H7 (cell line): ENCODE measurements around the gene HMCN1. TPM values are rescaled to one million over a fixed set of nuclear protein-coding genes. Genes with fewer than 3 reads are reported as not detected.
"Not testable (repeated sequence)": the region's sequence is repeated elsewhere in the genome, so short reads cannot be mapped to it uniquely, and the experiment has no call there.

Experiments
- DNase-seq: peaks from one replicate; pipeline ENCODE4 v3.0.0; 2012
- H3K27me3 ChIP-seq: 2 replicates; pipeline ENCODE4 v1.6.0; 2011; ENCODE audit warnings: mild to moderate bottlenecking, low read length; ENCODE audit not compliant: control insufficient read depth, insufficient read depth
- H3K36me3 ChIP-seq: replicated peaks from 2 replicates; pipeline ENCODE4 v1.5.1; 2011; ENCODE audit warnings: low read length; ENCODE audit not compliant: control insufficient read depth, insufficient read depth
- H3K4me3 ChIP-seq: 2 replicates; pipeline ENCODE4 v1.5.1; 2011; ENCODE audit warnings: low read depth, mild to moderate bottlenecking, control low read depth, low read length, moderate library complexity; ENCODE audit not compliant: insufficient read depth
- total RNA-seq: library from RNA; depleted of rRNA; stranded (reverse); fragments of >200 nt; shearing (Covaris generic); gene quantifications from 2 replicates; pipeline ENCODE4 v1.2.3, GENCODE V29; 2014

Gene HMCN1
- total RNA-seq, 1 experiment from 2014 or later = 7.3 TPM

- H3K36me3 ChIP-seq = no peaks in the 10 kb centered on the region
- H3K27me3 ChIP-seq = no peaks in the 10 kb centered on the region
- DNase-seq = no peak
- H3K4me3 ChIP-seq = no peak overlapping the region
Observed at GRCh38 chr1:186152620-186153239, 418.5 kb downstream of the HMCN1 start.

- no peaks in the 10 kb centered on the region for H3K27me3 ChIP-seq
- no peak overlapping the region for H3K4me3 ChIP-seq
- no peak for DNase-seq
- H3K36me3 ChIP-seq = no peaks in the 10 kb centered on the region
Observed at GRCh38 chr1:186154651-186155050, 420.5 kb downstream of the HMCN1 start.

- Histone ChIP-seq H3K27me3 (no peaks in the 10 kb centered on the region), H3K36me3 (no peaks in the 10 kb centered on the region), H3K4me3 (no peak overlapping the region)
- DNase-seq = peak; percentile 10
Observed at GRCh38 chr1:186155594-186155993, 421.4 kb downstream of the HMCN1 start.

- H3K27me3 ChIP-seq, H3K36me3 ChIP-seq, DNase-seq, H3K4me3 ChIP-seq: not testable (repeated sequence)
Observed at GRCh38 chr1:186162895-186163294, 428.7 kb downstream of the HMCN1 start.

GRCh38 chr1:186164773-186165172 lies 430.6 kb downstream of the HMCN1 start:
- DNase-seq = no peak
- Histone ChIP-seq H3K27me3 (no peaks in the 10 kb centered on the region), H3K36me3 (no peaks in the 10 kb centered on the region), H3K4me3 (no peak overlapping the region)

GRCh38 chr1:186165303-186165702 lies 431.1 kb downstream of the HMCN1 start:
- no peak for DNase-seq
- H3K36me3 ChIP-seq = no peaks in the 10 kb centered on the region
- no peak overlapping the region for H3K4me3 ChIP-seq

GRCh38 chr1:186167096-186167668 lies 433.0 kb downstream of the HMCN1 start:
- no peak for DNase-seq
- Histone ChIP-seq H3K36me3 (no peaks in the 10 kb centered on the region), H3K4me3 (no peak overlapping the region), H3K27me3 (no peaks in the 10 kb centered on the region)

More at GRCh38 chr1:186165303-186165702, 431.1 kb downstream of the HMCN1 start:
- no peaks in the 10 kb centered on the region for H3K27me3 ChIP-seq

- no peak for DNase-seq
- Histone ChIP-seq H3K4me3 (no peak overlapping the region), H3K36me3 (no peaks in the 10 kb centered on the region), H3K27me3 (no peaks in the 10 kb centered on the region)
Observed at GRCh38 chr1:186175588-186175987, 441.4 kb downstream of the HMCN1 start.

- no peaks in the 10 kb centered on the region for H3K27me3 ChIP-seq
- no peaks in the 10 kb centered on the region for H3K36me3 ChIP-seq
- H3K4me3 ChIP-seq = no peak overlapping the region
- no peak for DNase-seq
Observed at GRCh38 chr1:186178426-186179043, 444.3 kb downstream of the HMCN1 start.

- no peaks in the 10 kb centered on the region for H3K36me3 ChIP-seq
Observed at GRCh38 chr1:186179231-186179630, 445.0 kb downstream of the HMCN1 start.

GRCh38 chr1:186183219-186183618 lies 449.0 kb downstream of the HMCN1 start:
- Histone ChIP-seq H3K4me3 (no peak overlapping the region), H3K27me3 (no peaks in the 10 kb centered on the region), H3K36me3 (no peaks in the 10 kb centered on the region)
- no peak for DNase-seq

More at GRCh38 chr1:186179231-186179630, 445.0 kb downstream of the HMCN1 start:
- DNase-seq = no peak
- Histone ChIP-seq H3K4me3 (no peak overlapping the region), H3K27me3 (no peaks in the 10 kb centered on the region)

- no peak for DNase-seq
- Histone ChIP-seq H3K4me3 (no peak overlapping the region), H3K36me3 (no peaks in the 10 kb centered on the region), H3K27me3 (no peaks in the 10 kb centered on the region)
Observed at GRCh38 chr1:186183970-186184628, 449.9 kb downstream of the HMCN1 start.

GRCh38 chr1:186186251-186186650 lies 452.1 kb downstream of the HMCN1 start:
- DNase-seq, H3K27me3 ChIP-seq, H3K4me3 ChIP-seq, H3K36me3 ChIP-seq: not testable (repeated sequence)

- no peak for DNase-seq
- H3K27me3 ChIP-seq = no peaks in the 10 kb centered on the region
- no peaks in the 10 kb centered on the region for H3K36me3 ChIP-seq
- H3K4me3 ChIP-seq = no peak overlapping the region
Observed at GRCh38 chr1:186187601-186188000, 453.4 kb downstream of the HMCN1 start.

- no peak for DNase-seq
- Histone ChIP-seq H3K4me3 (no peak overlapping the region), H3K36me3 (no peaks in the 10 kb centered on the region), H3K27me3 (no peaks in the 10 kb centered on the region)
Observed at GRCh38 chr1:186188004-186188539, 453.9 kb downstream of the HMCN1 start.
